Lung (tissue), 12 donors: ENCODE data around the gene LOXL1. TPM values are rescaled to one million over a fixed set of nuclear protein-coding genes. Genes with fewer than 3 reads are reported as not detected.

ENCODE experiments used
- ATAC-seq: fragments of 200-7000 bp; cut with Tn5 transposase; one replicate; pipeline ENCODE4 v1.9.1; 2020; ENCODE audit warnings: moderate number of reproducible peaks; ENCODE audit not compliant: insufficient read depth, low FRiP score
- DNase-seq, 3 donors: peaks; one replicate each; pipeline ENCODE4 v3.0.0-alpha.2; 2013 to 2017
- H3K27ac ChIP-seq, 2 donors: one replicate each; pipeline ENCODE4 v1.5.1; 2013; ENCODE audit warnings: mild to moderate bottlenecking in 2 of 2, moderate library complexity in 2 of 2, control low read depth in 1 of 2, inconsistent platforms in 1 of 2, low read depth in 1 of 2, low read length in 1 of 2
- H3K27me3 ChIP-seq, 3 donors: one replicate each; pipeline ENCODE4 v1.5.1; 2013; ENCODE audit warnings: low read length in 2 of 3; ENCODE audit not compliant: control insufficient read depth in 3 of 3, insufficient read depth in 3 of 3
- H3K36me3 ChIP-seq, 4 donors: one replicate each; pipeline ENCODE4 v1.5.1; 2013; ENCODE audit warnings: low read length in 4 of 4, mild to moderate bottlenecking in 1 of 4, moderate library complexity in 1 of 4; ENCODE audit not compliant: control insufficient read depth in 4 of 4, insufficient read depth in 4 of 4
- H3K4me1 ChIP-seq, 5 donors: one replicate each; pipeline ENCODE4 v1.5.1; 2013; ENCODE audit warnings: low read length in 5 of 5, mild to moderate bottlenecking in 2 of 5, moderate library complexity in 1 of 5; ENCODE audit not compliant: control insufficient read depth in 5 of 5, insufficient read depth in 5 of 5
- H3K4me3 ChIP-seq: one replicate; pipeline ENCODE4 v1.5.1; 2013; ENCODE audit warnings: mild to moderate bottlenecking, control low read depth, moderate library complexity
- H3K9ac ChIP-seq, 2 donors: one replicate each; pipeline ENCODE4 v1.5.1; 2013; ENCODE audit warnings: low read length in 2 of 2, control low read depth in 1 of 2; ENCODE audit not compliant: insufficient read depth in 1 of 2
- H3K9me3 ChIP-seq, 4 donors: one replicate each; pipeline ENCODE4 v1.5.1; 2013; ENCODE audit warnings: low read length in 3 of 4, mild to moderate bottlenecking in 1 of 4, moderate library complexity in 1 of 4; ENCODE audit not compliant: control insufficient read depth in 4 of 4, insufficient read depth in 3 of 4
- CTCF ChIP-seq: IDR thresholded peaks from 2 replicates; pipeline ENCODE4 v1.5.1; 2012; ENCODE audit warnings: mild to moderate bottlenecking; ENCODE audit errors: control extremely low read depth, extremely low read depth
- WGBS, 2 donors: extraction: QIAGEN DNeasy Blood & Tissue Kit; methylation state at CpG; one replicate each; pipeline ENCODE4 v1.1.7; 2013; 5-methylcytosine and 5-hydroxymethylcytosine counted together
- polyA plus RNA-seq, 2 donors: library from polyadenylated mRNA; stranded (reverse); fragments of 200-250 nt; gene quantifications; one replicate each; pipeline ENCODE4 v1.2.1, GENCODE V29; 2013
- total RNA-seq, 2 donors: library from RNA; depleted of rRNA in 1 of 2; stranded (reverse); fragments of >200 nt in 1 of 2; gene quantifications; one replicate each; pipeline ENCODE4 v1.2.1, GENCODE V29; 2014 to 2021
- donor health status: control.
- donor health status: control.
- donor health status: Bipolar disorder and iron deficiency.
- donor health status: healthy.
- donor health status: DM: yes; HTN: yes; CAD: no.

Gene LOXL1
- total and polyA plus RNA-seq, 4 donors, result 9.4 to 25.3 (median 14.3) TPM

GRCh38 chr15:73897441-73898261, 28.6 kb upstream of the LOXL1 start:
- WGBS, 2 donors, result 78 to 83% methylated on average over 15 of the region's 15 CpGs
- ATAC-seq (peak; percentile 60), DNase-seq (peak in 2 of 3 donors; percentile 19 to 33)
- Histone ChIP-seq H3K9ac (no peak overlapping the region), H3K36me3 (no peaks in the 10 kb centered on the region), H3K27ac (no peak overlapping the region), H3K4me1 (no peaks in the 10 kb centered on the region), H3K4me3 (no peak overlapping the region), H3K9me3 (peaks cover 0 to 2% (median 0%) of the 10 kb centered on the region in 4 donors), H3K27me3 (no peaks in the 10 kb centered on the region)
- TF ChIP-seq CTCF, result peak; percentile 35

GRCh38 chr15:73899197-73900094, 26.8 kb upstream of the LOXL1 start:
- 67 to 76% methylated on average over 15 of the region's 15 CpGs for WGBS, 2 donors
- H3K27me3 ChIP-seq, result no peaks in the 10 kb centered on the region
- TF ChIP-seq CTCF, result no peak
- no peaks in the 10 kb centered on the region for H3K4me1 ChIP-seq
- no peak overlapping the region for H3K9ac ChIP-seq
- ATAC-seq (no peak), DNase-seq (no peak)
- no peak overlapping the region for H3K27ac ChIP-seq
- no peak overlapping the region for H3K4me3 ChIP-seq
- no peaks in the 10 kb centered on the region for H3K9me3 ChIP-seq
- no peaks in the 10 kb centered on the region for H3K36me3 ChIP-seq

GRCh38 chr15:73900095-73900712, 26.1 kb upstream of the LOXL1 start:
- Histone ChIP-seq H3K27ac (no peak overlapping the region), H3K9me3 (no peaks in the 10 kb centered on the region), H3K36me3 (no peaks in the 10 kb centered on the region), H3K27me3 (no peaks in the 10 kb centered on the region), H3K9ac (no peak overlapping the region), H3K4me3 (no peak overlapping the region), H3K4me1 (no peaks in the 10 kb centered on the region)
- DNase-seq (no peak), ATAC-seq (no peak)
- no peak for TF ChIP-seq CTCF
- 80 to 87% methylated on average over 10 of the region's 10 CpGs for WGBS, 2 donors
